HL-60 (cell line): ENCODE data around the gene NLRC4.
"Not testable (repeated sequence)": the region's sequence is repeated elsewhere in the genome, so short reads cannot be mapped to it uniquely, and the experiment has no call there.

Experiments used
- SPI1 ChIP-seq: IDR thresholded peaks from 2 replicates; pipeline ENCODE4 v1.6.1; 2012; ENCODE audit warnings: low read depth, mild to moderate bottlenecking, borderline replicate concordance
- TF ChIP-seq, protein P1 (sequence below): IDR thresholded peaks from one replicate; pipeline ENCODE4 v1.5.1; 2011; ENCODE audit warnings: low read length, control low read depth, inconsistent platforms; ENCODE audit not compliant: insufficient read depth
- TF ChIP-seq, protein P2 (sequence below): IDR thresholded peaks from 2 replicates; pipeline ENCODE4 v1.6.1; 2012; ENCODE audit warnings: low read depth; ENCODE audit not compliant: insufficient replicate concordance

DNA sequence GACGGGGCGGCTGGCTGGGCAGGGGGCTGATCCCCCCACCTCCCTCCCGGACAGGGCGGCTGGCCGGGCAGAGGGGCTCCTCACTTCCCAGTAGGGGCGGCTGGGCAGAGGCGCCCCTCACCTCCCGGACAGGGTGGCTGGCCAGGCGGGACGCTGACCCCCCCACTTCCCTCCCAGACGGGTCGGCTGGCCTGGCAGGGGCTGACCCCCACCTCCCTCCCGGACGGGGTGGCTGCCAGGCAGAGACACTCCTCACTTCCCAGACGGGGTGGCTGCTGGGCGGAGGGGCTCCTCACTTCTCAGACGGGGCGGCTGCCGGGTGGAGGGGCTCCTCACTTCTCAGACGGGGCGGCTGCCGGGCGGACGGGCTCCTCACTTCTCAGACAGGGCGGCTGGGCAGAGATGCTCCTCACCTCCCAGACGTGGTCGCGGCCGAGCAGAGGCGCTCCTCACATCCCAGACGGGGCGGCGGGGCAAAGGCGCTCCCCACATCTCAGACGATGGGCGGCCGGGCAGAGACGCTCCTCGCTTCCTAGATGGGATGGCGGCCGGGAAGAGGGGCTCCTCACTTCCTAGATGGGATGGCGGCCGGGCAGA, 29.4 kb upstream of the NLRC4 start:
- TF ChIP-seq SPI1: not testable (repeated sequence)
- TF ChIP-seq, protein P1, sequence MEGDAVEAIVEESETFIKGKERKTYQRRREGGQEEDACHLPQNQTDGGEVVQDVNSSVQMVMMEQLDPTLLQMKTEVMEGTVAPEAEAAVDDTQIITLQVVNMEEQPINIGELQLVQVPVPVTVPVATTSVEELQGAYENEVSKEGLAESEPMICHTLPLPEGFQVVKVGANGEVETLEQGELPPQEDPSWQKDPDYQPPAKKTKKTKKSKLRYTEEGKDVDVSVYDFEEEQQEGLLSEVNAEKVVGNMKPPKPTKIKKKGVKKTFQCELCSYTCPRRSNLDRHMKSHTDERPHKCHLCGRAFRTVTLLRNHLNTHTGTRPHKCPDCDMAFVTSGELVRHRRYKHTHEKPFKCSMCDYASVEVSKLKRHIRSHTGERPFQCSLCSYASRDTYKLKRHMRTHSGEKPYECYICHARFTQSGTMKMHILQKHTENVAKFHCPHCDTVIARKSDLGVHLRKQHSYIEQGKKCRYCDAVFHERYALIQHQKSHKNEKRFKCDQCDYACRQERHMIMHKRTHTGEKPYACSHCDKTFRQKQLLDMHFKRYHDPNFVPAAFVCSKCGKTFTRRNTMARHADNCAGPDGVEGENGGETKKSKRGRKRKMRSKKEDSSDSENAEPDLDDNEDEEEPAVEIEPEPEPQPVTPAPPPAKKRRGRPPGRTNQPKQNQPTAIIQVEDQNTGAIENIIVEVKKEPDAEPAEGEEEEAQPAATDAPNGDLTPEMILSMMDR: not testable (repeated sequence)
- TF ChIP-seq, protein P2, sequence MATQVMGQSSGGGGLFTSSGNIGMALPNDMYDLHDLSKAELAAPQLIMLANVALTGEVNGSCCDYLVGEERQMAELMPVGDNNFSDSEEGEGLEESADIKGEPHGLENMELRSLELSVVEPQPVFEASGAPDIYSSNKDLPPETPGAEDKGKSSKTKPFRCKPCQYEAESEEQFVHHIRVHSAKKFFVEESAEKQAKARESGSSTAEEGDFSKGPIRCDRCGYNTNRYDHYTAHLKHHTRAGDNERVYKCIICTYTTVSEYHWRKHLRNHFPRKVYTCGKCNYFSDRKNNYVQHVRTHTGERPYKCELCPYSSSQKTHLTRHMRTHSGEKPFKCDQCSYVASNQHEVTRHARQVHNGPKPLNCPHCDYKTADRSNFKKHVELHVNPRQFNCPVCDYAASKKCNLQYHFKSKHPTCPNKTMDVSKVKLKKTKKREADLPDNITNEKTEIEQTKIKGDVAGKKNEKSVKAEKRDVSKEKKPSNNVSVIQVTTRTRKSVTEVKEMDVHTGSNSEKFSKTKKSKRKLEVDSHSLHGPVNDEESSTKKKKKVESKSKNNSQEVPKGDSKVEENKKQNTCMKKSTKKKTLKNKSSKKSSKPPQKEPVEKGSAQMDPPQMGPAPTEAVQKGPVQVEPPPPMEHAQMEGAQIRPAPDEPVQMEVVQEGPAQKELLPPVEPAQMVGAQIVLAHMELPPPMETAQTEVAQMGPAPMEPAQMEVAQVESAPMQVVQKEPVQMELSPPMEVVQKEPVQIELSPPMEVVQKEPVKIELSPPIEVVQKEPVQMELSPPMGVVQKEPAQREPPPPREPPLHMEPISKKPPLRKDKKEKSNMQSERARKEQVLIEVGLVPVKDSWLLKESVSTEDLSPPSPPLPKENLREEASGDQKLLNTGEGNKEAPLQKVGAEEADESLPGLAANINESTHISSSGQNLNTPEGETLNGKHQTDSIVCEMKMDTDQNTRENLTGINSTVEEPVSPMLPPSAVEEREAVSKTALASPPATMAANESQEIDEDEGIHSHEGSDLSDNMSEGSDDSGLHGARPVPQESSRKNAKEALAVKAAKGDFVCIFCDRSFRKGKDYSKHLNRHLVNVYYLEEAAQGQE: not testable (repeated sequence)
